Measurements from ENCODE around the gene NFIL3.

NFIL3 gene

DNA sequence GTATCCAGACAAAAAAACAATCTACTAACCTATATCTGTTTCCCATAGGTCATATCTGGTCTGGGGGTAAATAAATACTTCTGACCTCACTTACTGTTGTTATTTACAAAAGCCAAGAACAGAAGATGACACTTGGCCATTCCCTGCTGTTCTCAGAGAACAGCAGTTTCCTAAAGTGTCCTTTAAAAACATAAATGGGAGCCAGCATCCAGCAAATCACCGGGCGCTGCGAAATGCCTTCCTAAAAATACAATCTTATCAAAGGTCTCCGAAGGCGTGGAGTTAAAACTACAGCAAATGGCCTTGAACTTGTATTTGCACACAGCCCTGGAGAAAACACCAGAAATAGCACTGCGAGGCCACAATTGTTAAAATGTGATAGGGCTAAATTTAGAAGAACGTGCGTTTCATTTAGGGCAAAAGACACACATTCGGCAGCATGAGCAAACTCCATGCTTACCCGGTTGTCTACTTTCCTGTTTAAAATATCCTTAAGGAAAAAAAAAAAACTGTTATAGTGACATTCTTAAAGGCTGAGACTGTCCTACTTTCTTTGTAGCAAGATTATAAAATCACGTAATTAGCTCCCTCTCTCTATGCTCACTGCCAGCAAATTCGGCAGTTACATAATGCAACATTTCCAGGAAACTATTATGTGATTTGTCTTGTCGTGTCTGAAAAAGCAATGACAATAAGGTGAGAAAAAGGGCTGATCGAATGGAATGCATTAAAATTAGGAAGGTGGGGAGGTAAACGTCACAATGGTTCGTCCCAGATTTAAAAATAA is 1.5 kb downstream of the NFIL3 start:
- DNase-seq (ENCODE audit: low spot score): peak; percentile 32

DNA sequence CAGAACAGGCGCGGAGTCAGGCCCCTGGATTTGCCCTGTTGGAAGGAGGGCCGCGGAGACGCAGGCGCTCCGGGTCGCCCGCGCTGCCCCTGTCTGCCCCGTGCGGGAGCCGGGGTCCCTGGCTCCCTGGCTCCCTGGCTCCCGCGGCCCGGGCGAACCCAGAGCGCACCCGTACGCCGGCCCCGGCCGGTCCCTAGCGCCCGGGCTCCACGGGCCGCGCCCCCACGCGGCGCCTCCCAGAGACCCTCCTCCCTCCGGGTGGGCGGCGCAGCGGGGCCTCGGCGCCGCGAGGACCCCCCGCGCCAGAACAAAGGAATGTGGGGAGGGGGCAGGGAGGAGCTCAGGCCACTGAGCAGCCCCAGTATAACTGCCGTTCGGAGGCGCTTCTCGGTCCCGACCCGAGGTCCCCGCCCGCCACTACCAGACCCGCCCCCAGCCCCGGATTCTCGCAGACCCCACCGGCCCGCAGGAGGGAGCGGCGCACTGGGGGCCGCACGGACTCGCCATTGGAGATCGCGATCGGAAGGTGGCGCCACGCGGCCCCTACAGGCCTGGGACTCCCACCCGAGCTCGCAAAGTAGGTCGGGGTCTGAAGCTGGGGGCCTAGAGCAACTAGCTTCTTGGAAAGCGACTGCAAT is 2.4 kb downstream of the NFIL3 start:
- DNase-seq (ENCODE audit: low spot score): no peak

DNA sequence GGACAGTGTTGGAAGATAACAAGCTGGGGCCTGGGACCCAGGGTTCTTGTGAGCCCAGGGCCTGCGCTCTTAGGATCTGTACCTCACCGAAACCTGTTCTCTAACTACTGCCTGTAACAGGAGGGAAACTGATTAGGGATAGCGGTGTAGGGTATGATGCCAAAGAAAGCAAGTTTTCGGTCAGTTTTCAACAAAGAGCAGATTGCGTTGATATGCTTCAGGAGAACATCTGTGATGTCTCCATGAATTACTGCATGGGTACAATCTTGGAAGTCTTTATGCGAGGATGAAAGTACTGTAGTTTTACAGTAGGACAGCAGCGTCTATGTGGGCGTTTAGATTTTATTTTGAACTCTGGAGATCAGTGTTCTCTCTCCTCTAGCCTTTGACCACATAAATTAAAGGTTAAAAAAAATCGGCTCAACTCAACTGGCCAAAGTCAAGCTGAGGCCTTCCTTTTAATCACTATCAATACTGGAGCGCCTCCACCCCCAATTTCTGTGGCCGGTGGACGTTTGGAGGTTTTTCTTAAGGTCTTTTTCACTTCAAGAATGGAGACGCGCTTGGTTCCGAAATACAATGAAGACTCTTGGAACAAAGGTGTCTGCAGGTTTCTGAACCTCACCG is 3.0 kb downstream of the NFIL3 start:
- no peak for DNase-seq (ENCODE audit: low spot score)

DNA sequence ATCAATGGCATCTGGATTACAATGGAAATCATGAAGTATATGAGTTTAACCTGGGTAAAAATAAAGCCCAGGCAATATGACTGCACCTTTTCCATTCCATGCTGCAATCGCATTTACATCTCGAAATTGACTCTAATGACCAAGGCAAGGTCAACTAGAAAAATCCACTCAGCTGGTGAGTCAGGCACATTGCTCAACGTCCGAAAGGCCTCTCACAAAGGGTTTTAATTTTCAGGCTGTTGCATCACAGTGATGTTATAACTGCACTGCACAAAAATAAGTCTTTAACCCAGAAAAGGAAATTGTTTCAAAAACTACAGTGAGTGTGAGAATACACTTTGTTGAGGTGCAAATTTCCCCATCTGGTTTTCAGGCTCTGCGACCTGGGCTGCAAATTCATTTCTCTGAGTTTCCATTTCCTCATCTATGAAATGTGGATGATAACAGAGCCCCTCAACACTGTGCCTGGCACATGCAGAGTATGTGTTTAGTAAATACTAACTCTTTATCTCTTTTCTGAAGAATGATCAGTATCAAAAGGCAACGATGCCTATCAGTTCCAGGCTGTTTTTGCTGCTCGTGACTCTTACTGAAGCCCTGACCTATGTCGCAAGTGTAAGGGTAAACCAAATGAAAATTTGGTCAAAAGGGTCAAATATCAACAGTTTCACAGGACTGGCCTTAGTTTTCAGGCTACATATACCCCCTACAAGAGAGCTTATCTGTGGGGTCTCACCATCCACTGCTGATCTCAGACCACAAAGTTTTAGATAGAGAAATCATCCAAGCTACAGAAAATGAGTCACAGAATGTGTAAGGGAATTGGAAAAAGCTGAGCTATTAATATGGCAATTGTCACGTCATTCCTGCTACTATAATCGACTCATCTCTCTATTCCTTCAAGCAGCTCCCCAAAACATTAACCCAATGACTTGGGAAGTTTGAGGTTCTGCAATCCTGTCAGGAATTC is 4.1 kb downstream of the NFIL3 start:
- DNase-seq (ENCODE audit: low spot score): peak; percentile 19

DNA sequence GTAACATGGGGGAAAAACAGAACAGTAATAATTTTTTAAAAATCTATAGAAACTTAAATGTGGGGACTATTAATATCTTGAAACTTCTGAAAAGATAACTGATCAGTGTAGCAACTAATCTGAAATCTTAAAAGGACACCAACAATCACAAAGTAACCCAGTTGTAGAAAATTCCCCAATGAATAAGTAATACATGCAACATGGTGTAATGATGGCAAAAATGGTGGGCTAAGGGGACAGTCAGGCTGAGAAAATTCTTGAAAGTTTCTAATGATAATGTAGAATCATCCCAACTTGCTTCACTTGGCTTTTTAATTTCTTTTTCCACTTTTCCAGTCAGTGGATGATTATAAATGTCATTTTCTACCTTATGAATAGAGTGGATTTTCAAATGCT is 5.4 kb downstream of the NFIL3 start:
- no peak for DNase-seq (ENCODE audit: low spot score)

DNA sequence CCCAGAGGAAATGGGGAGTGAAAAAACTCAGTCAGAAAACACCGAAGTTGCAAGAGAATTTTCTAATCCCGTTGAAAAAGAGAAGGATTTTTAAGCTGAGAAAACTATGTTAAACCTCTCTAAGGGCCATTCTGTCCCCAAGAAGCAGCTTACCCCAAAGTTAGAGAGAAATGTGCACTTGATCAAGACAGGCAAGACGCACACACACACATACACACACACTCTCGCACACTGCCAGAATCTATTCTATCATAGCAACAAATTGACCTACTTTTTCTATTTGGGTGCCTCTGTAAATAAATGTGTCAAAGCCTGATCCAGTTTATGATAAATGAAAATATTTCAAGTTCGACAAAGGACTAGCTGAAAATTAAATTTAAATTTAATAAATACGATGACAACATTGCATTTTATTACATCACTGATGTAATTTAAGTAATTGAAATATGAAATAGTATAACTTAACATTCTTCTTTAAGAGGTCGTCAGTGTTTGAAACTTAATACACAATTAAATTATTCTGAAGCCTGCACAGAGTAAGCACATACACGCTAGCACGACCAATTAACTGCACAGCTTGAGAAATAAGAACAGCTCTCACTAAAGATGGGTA is 5.9 kb downstream of the NFIL3 start:
- DNase-seq (ENCODE audit: low spot score): no peak

DNA sequence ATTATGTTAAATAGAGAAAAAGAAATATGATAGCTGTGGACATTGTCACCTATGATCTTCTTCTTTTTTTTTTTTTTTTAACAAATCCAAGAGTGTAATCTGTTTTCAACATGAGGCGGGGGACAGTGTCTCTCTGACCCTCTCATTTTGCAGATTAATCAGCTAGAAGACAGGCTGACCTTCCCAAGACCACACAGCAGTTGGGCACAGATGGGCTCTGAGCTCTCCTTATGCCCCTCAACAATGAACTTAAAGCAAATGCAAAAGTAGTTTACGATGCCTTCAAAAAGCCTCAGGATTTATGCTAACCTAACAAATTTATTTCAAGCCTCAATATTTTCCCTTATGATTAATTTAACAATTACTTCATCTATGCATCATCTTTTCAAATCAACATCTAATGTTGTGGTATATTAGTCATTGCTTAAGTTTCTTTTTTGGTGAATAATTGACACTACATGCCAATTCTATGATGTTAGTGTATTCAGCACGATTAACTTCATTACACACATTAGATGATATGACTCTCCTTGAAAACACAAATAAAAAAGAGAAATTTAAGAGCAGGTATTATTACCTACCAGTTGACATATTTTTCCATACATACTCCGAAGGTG is 7.4 kb downstream of the NFIL3 start:
- DNase-seq (ENCODE audit: low spot score): no peak

DNA sequence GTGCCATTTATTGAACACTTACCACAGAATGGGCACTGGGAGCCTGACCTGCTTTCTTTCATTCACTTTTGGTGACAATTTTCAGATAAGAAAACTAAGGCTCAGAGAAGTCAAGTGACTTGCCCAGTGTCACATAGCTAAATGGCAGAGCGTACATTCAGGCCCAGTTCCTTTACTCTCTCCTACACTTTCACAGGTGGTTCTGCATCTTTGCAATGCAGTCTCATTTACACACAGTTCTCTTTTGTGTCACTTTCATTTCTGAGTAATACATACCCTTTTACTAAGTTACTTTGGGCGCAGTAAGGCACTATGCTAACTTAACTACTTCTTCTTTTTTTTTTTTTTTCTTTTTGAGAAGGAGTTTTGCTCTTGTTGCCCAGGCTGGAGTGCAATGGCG is 8.3 kb downstream of the NFIL3 start:
- peak; percentile 13 for DNase-seq (ENCODE audit: low spot score)

DNA sequence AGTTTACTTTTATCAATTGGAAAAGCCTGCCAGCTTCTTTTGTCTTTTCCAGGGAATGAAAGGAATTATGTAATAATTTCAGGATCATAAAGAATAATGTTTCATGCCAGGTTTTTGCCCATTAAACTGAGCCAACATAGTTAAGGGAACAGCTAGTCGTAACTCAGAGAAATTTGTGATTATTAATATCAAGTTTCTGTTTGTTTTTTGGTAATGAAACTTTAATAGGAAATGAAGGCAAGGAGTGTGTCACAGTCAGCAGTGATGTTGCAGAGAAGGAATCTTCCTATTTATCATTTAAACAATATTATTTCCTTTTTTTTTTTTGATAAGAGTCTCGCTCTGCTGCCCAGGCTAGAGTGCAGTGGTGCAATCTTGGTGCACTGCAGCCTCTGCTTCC is 10.7 kb downstream of the NFIL3 start:
- DNase-seq (ENCODE audit: low spot score): no peak

DNA sequence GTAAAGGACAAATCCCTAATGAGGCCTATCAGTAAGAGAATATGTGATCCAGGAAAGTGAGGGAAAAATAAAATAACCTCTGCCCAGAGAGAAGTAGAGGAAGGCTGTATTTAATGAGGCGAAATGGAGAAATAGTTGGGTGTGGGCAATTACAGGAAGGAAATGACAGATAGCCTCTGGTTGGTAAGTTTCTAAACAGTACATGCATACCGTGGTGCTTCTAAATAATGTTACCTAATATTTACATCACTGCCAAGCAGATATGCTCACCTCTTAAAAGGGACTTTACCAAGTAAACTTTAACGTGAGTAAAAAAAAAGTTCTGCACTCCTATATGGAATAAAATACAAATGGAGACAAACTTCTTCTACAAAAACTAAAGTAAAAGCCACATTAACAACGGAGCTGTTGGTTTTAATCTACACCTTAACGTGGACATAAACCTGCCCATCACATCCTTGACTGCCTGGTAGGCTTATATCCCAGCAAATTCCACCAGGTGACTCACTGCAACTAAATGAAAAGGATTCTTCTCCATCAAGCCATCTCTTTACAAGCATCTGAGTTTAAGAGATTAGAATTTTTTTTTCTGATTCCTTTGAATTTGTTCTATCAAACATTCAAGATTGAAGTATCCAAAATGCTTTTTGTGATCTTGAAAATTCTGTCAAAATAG is 12.4 kb downstream of the NFIL3 start:
- DNase-seq (ENCODE audit: low spot score): no peak

DNA sequence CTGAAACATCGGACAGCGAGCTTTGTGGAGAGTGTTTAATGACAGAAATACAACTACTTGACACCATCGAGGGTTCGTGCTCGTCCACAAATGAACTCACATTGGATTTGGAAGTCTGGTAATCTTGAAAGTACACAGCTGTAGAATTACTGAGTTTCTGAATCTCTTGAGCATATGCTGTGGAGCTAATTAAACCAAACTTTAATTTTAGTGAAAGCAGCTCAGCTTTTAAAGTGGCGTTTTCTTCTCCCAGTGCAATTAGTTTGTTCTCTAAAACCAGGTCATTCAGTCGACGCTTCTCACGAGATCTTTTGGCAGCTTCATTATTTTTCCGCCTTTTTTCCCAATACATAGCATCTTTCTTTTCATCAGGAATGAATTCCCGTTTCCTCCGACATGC is 13.5 kb downstream of the NFIL3 start:
- no peak for DNase-seq (ENCODE audit: low spot score)

DNA sequence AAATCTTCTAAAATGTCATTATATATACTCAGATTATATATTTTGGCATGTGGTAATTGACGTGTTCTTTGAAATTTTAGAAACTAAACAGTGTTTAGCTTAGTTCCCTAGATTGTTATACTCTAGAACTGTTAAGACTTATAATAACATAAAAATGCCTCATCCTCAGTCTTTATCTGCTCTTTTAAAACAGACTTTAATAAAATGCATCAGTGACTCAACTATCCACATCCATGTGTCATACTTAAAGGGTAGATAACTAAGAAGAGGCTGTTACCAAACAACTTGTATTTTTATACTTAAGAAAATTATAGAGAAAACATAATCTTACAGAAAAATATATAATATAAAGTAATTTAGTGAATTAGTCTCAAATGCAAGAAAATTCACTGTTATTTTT is 15.2 kb downstream of the NFIL3 start:
- DNase-seq (ENCODE audit: low spot score): no peak

DNA sequence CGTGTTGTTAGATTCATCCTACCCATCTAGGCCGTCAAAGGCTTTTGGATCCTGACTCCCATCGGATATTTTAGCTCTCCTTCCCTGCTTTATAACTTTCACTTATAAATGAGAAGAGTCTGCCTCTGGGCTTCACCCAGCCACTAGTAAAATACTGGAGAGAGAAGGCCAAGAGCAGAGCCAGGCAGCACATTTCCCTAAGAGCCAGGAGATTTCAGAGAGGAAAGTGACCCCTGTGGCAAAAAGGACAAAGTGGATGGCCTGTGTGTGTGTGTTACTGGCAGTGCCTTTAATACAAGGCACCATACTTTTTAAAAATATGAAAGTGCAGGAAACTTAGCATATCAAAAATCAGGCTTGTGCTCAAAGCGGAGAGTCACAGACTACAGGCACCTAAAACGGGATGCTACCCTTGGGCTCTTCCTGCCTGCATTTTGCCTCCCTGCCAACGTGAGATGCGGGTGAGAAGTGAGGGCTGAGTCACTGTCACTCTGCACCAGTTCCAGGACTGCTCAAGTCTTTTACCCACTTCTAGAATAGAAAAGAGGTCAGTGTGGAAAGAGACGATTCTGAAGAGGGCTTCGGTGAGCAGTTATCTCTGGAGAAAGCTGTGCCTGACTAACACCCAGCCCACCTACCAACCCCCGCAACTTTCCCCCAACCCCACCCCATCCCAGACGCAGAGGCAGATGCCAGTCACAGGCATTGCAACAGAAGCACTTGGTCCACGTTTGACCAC is 15.9 kb downstream of the NFIL3 start:
- no peak for DNase-seq (ENCODE audit: low spot score)

DNA sequence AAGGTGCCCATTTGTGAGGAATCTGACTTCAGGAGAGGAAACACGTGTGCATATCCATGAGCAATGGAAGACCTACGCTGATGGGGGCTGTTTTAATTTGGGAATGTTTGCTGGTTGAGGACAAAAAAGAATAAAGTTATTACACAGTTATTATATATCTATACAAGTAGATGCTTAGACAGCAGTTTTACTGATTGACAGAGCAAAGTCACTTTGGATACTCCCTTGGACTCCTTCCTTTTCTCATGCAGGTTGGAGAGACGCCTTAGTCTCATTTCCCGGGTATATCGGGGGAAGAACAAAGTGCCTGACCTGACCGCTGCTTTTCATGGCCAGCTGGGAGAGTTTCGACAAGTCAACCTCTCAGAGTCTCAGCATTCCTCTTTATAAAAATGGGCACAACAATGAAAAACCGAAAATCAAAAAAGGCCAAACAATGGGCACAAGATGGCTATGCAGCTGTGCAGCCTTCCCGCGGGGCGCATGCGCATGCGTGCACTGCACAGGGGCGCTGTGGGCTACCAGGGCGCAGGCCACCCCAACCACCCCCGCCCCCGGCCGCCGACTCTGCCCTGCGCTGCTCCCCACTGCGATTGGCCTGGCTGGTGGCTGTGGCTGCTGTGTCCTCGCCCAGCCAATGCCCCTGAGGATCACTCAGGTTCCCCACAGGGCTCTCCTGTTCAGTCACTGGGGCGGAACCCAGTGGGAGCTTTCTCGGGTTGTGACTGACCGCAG is 18.1 kb downstream of the NFIL3 start:
- no peak for DNase-seq (ENCODE audit: low spot score)

DNA sequence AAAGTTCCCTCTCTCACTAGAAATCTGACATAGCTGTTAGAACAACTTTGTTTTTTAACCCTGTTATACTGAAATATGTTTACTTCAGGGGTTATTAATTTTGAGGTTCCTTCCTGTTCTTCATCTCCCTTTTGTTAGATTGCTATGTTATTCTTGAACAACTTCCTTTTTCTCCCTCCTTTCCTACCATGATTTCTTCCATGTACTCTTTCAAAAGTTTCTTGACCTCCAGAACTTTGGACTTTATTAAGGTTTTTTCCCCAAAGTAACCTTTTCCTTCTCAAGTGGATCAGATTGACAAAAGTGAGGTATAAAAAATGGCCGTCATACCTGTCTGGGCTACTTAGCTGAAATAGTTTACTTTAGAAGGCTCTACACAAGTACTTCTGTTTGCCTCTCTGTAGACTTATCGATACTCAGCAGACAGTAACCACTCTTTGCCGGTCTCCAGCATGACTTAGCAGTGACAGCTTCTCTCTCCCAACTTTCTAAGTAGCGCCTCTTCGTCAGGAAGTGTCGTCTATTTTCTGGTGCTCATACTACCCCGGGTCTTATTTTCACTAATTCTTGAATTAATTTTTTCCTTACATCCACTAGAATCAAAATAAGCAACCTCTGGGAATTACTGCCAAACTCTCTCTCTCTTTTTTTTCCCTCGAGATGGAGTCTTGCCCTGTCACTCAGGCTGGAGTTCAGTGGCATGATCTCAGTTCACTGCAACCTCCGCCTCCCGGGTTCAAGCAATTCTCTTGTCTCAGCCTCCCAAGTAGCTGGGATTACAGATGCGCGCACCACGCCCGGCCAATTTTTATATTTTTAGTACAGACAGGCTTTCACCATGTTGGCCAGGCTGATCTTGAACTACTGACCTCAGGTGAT is 19.7 kb downstream of the NFIL3 start:
- DNase-seq (ENCODE audit: low spot score): no peak

DNA sequence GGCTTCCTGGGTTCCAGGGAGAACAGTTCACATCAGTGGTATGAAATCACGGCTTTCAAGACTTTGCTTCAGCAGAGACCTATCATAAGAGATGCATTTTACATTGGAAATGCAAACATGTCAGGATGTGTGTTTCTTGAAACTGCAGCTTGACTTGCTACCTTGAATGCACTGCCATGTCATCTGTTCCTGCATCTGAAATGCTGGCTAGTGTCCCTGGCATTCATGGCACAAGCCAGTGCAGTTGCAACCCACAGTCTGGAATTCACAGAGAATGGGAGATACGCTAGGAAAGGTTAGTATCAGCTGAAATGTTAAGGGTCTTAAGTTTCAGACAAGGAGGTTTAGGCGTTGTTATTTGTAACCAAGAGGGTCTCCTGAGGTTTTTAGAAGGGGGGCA is 24.7 kb downstream of the NFIL3 start:
- no peak for DNase-seq (ENCODE audit: low spot score)

DNA sequence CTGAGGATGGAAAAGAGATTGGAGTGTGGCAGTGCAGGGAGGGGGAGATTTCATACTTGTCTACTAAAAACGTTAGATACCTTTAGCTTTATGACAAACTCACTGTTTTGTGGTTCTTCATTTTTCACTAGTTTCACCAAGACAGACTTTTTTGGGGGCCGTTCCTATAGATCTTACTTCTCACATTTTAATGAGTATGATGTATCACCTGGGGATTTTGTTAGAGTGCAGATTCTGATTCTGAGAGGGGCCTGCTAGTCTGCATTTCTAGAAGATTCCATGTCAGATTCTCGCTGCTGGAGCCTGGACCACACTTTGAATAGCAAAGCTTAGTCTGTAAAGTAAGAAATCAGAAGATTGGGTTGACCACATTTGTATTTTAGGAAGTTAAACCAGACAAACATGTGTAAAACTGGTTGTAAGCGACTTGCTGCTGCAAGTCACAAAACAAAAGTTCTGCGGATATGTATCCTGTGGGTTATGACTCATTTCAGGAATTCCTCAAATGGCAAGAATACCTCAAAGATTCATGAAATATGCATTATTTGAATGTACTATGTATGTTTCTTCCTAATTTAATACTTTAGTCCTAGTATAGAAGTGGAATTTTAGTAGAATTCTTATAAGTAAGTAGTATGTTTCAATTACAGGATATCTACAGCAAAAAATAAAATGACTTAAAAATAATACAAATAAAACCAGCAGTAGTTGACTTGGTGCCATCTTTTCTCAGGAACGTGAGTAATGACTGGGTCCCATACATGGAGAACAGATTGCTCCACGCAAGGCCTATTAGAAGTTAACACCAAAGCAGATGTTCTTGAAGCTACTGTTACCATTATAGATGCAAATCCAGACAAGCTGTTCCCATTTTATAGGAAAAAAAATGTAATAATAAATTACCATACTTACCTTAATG is 27.8 kb downstream of the NFIL3 start:
- DNase-seq (ENCODE audit: low spot score): no peak
